IMR-90 (cell line): ENCODE measurements around the gene EXD2. TPM values are rescaled to one million over a fixed set of nuclear protein-coding genes. Genes with fewer than 3 reads are reported as not detected.

ENCODE experiments used
- ATAC-seq: fragments of 200-7000 bp; cut with Tn5 transposase; 2 replicates; pipeline ENCODE4 v1.9.1; 2020; ENCODE audit warnings: low read depth, mild to moderate bottlenecking, moderate library complexity
- BruUV-seq: library from RNA; stranded (reverse); fragments of 400-500 nt; replicated peaks from 2 replicates; lab custom pipeline; 2021; lab: Mats Ljungman, UMichigan
- CTCF ChIA-PET: fragments of 300-600 bp; formaldehyde crosslinking; extraction: SDS; loops from one replicate; lab custom pipeline; 2021; ENCODE audit warnings: antibody characterized with exemption; lab: Yijun Ruan, JAX
- POLR2A ChIA-PET: fragments of 300-600 bp; sonication (Branson Sonifier 250); formaldehyde crosslinking; loops from one replicate; lab custom pipeline; 2022; ENCODE audit warnings: antibody characterized with exemption; ENCODE audit not compliant: unreplicated experiment; lab: Charles Lee
- DNase-seq: peaks from one replicate; pipeline ENCODE4 v3.0.0; 2013
- H2AFZ ChIP-seq: replicated peaks from 2 replicates; pipeline ENCODE3; 2013; ENCODE audit warnings: low read length, mild to moderate bottlenecking; ENCODE audit not compliant: poor library complexity
- H2AK5ac ChIP-seq: 2 replicates; pipeline ENCODE4 v1.6.1; 2013; ENCODE audit warnings: low read depth, low read length, inconsistent platforms
- H2AK9ac ChIP-seq: replicated peaks from 2 replicates; pipeline ENCODE3; 2013; ENCODE audit warnings: mild to moderate bottlenecking, low read depth, low read length, moderate library complexity; ENCODE audit not compliant: poor library complexity
- H2BK120ac ChIP-seq: 2 replicates; pipeline ENCODE4 v1.6.1; 2013; ENCODE audit warnings: low read depth, low read length, inconsistent platforms
- H2BK15ac ChIP-seq: 3 replicates; pipeline ENCODE4 v1.6.1; 2013; ENCODE audit warnings: low read depth, low read length, inconsistent platforms
- H2BK20ac ChIP-seq: 2 replicates; pipeline ENCODE4 v1.6.1; 2013; ENCODE audit warnings: low read depth, mild to moderate bottlenecking, inconsistent platforms, low read length, moderate library complexity
- H2BK5ac ChIP-seq: 2 replicates; pipeline ENCODE4 v1.6.1; 2013; ENCODE audit warnings: mild to moderate bottlenecking, low read depth, low read length, inconsistent platforms; ENCODE audit not compliant: poor library complexity, severe bottlenecking
- H3K14ac ChIP-seq: replicated peaks from 2 replicates; pipeline ENCODE4 v1.6.1; 2013; ENCODE audit warnings: low read depth, low read length, inconsistent platforms
- H3K18ac ChIP-seq: 2 replicates; pipeline ENCODE4 v1.6.1; 2013; ENCODE audit warnings: low read depth, low read length, control low read depth
- H3K23ac ChIP-seq: 2 replicates; pipeline ENCODE4 v1.6.1; 2013; ENCODE audit warnings: low read depth, low read length, inconsistent platforms
- H3K27ac ChIP-seq: 2 replicates; pipeline ENCODE4 v1.5.1; 2013; ENCODE audit warnings: mild to moderate bottlenecking, control low read depth, low read length; ENCODE audit not compliant: insufficient read depth
- H3K27me3 ChIP-seq: 2 replicates; pipeline ENCODE4 v1.6.1; 2013; ENCODE audit warnings: low read length; ENCODE audit not compliant: control insufficient read depth, insufficient read depth
- H3K36me3 ChIP-seq: 2 replicates; pipeline ENCODE4 v1.6.1; 2013; ENCODE audit warnings: low read length, mixed read lengths; ENCODE audit not compliant: control insufficient read depth, insufficient read depth
- H3K4ac ChIP-seq: 2 replicates; pipeline ENCODE4 v1.6.1; 2013; ENCODE audit warnings: low read depth, low read length, inconsistent platforms
- H3K4me1 ChIP-seq: 2 replicates; pipeline ENCODE4 v1.6.1; 2013; ENCODE audit warnings: low read length, mixed read lengths; ENCODE audit not compliant: control insufficient read depth, insufficient read depth
- H3K4me2 ChIP-seq: 2 replicates; pipeline ENCODE4 v1.6.1; 2013; ENCODE audit warnings: low read depth, mild to moderate bottlenecking, control low read depth, low read length, moderate library complexity
- H3K4me3 ChIP-seq: 2 replicates; pipeline ENCODE4 v1.5.1; 2013; ENCODE audit warnings: low read depth, mild to moderate bottlenecking, control low read depth, low read length, moderate library complexity; ENCODE audit not compliant: insufficient read depth
- H3K56ac ChIP-seq: 2 replicates; pipeline ENCODE4 v1.6.1; 2013; ENCODE audit warnings: low read length, inconsistent platforms; ENCODE audit not compliant: insufficient read depth; ENCODE audit errors: extremely low read depth
- H3K79me1 ChIP-seq, 2 experiments: 2 replicates each; pipeline ENCODE4 v1.6.1; 2013; ENCODE audit warnings: low read length in 2 of 2, inconsistent platforms in 1 of 2, low read depth in 1 of 2
- H3K9ac ChIP-seq: 2 replicates; pipeline ENCODE4 v1.6.1; 2013; ENCODE audit warnings: low read depth, low read length, control low read depth
- H3K9me1 ChIP-seq: 2 replicates; pipeline ENCODE4 v1.6.1; 2013; ENCODE audit warnings: low read length, inconsistent platforms; ENCODE audit not compliant: insufficient read depth
- H3K9me3 ChIP-seq: 2 replicates; pipeline ENCODE4 v1.6.1; 2013; ENCODE audit warnings: low read length; ENCODE audit not compliant: control insufficient read depth, insufficient read depth
- H4K20me1 ChIP-seq: 2 replicates; pipeline ENCODE4 v1.6.1; 2013; ENCODE audit warnings: low read length, inconsistent platforms; ENCODE audit not compliant: insufficient read depth
- H4K5ac ChIP-seq: 2 replicates; pipeline ENCODE4 v1.6.1; 2013; ENCODE audit warnings: mild to moderate bottlenecking, low read depth, low read length, control low read depth
- H4K8ac ChIP-seq, 2 experiments: 2 replicates each; pipeline ENCODE4 v1.6.1; 2013; ENCODE audit warnings: low read depth in 2 of 2, low read length in 2 of 2, control low read depth in 1 of 2, inconsistent platforms in 1 of 2
- H4K91ac ChIP-seq: 2 replicates; pipeline ENCODE4 v1.6.1; 2013; ENCODE audit warnings: low read depth, low read length, inconsistent platforms; ENCODE audit not compliant: insufficient read depth
- CEBPB ChIP-seq: IDR thresholded peaks from 2 replicates; pipeline ENCODE4 v1.6.1; 2012; ENCODE audit warnings: low read depth, low read length, improper control_type of control experiment
- MAFK ChIP-seq: IDR thresholded peaks from 2 replicates; pipeline ENCODE4 v1.6.1; 2012; ENCODE audit warnings: low read depth, low read length, improper control_type of control experiment
- MXI1 ChIP-seq: IDR thresholded peaks from 2 replicates; pipeline ENCODE4 v1.6.1; 2012; ENCODE audit warnings: low read depth, mild to moderate bottlenecking, low read length, moderate library complexity, borderline replicate concordance
- RCOR1 ChIP-seq: IDR thresholded peaks from 2 replicates; pipeline ENCODE4 v1.6.1; 2012; ENCODE audit warnings: mild to moderate bottlenecking, low read length, improper control_type of control experiment; ENCODE audit not compliant: insufficient replicate concordance
- USF2 ChIP-seq: fragments of 150-350 bp; IDR thresholded peaks from 2 replicates; pipeline ENCODE4 v1.6.1; 2017; ENCODE audit warnings: mild to moderate bottlenecking, antibody characterized with exemption, low read length, low read depth
- dilution Hi-C: fragments of 300-500 bp; cut with HindIII; formaldehyde crosslinking; loops from one replicate; pipeline ENCODE4 v1.14.3; 2018; ENCODE audit warnings: low sequenced_read_pairs; ENCODE audit not compliant: unreplicated experiment
- in situ Hi-C: fragments of 300-500 bp; cut with MboI; formaldehyde crosslinking; loops from 3 replicates; pipeline ENCODE4 v1.14.3; 2019; ENCODE audit warnings: low sequenced_read_pairs, inconsistent platforms, mixed read lengths
- intact Hi-C: fragments of 100-400 bp; cut with micrococcal nuclease; formaldehyde crosslinking; loops from 2 replicates; pipeline ENCODE4 v1.10.0; 2022
- polyA plus RNA-seq, 3 experiments: library from polyadenylated mRNA; depleted of rRNA; stranded (reverse); fragments of >200 nt; gene quantifications; 2 replicates each; pipeline ENCODE4 v1.2.3, GENCODE V29; 2012; ENCODE audit warnings: low replicate concordance in 1 of 3
- total RNA-seq: library from RNA; depleted of rRNA; stranded (reverse); fragments of >200 nt; gene quantifications from 2 replicates; pipeline ENCODE4 v1.2.3, GENCODE V29; 2012
- TF ChIP-seq, protein P1 (sequence below): fragments of 150-350 bp; IDR thresholded peaks from 2 replicates; pipeline ENCODE4 v1.6.1; 2016; ENCODE audit warnings: low read depth, mild to moderate bottlenecking, low read length, moderate library complexity, borderline replicate concordance

Gene EXD2
- total and polyA plus RNA-seq, 2 of the 4 experiments (the other 2 are of a cell fraction): 11.0 to 13.3 TPM

DNA sequence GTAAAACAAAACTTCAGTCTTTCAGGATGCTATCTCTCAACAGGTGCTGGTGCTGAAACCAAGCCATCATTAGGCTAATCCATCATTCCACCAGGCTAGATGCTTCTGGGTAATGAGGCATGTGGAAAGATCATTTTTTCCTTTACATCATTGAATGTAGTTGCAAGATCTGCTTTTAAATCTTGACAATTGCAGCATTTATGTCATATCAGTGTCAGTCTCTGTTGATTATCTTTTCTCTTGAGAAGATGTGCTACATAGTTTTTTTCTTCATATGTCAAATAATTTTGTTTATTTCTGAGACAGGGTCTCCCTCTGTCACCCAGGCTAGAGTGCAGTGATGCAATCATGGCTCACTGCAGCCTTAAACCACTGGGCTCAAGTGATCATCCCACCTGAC is 16.2 kb upstream of the EXD2 start:
- Histone ChIP-seq H2BK5ac (no peak overlapping the region), H3K27me3 (peaks cover 9% of the 10 kb centered on the region), H3K56ac (no peak overlapping the region), H2BK15ac (no peak overlapping the region), H3K4me1 (no peaks in the 10 kb centered on the region), H4K91ac (no peak overlapping the region), H3K4me3 (no peak overlapping the region), H3K9me3 (no peaks in the 10 kb centered on the region; the same call in 1 of the 2 replicates), H3K79me1 (no peaks in the 10 kb centered on the region), H2AK5ac (no peak overlapping the region), H4K5ac (no peak overlapping the region), H3K9ac (no peak overlapping the region), H3K23ac (no peak overlapping the region), H3K4ac (no peak overlapping the region), H3K27ac (no peak overlapping the region), H3K18ac (no peak overlapping the region), H4K8ac (no peak overlapping the region), H2BK20ac (no peak overlapping the region), H3K14ac (no peak overlapping the region), H3K4me2 (no peak overlapping the region), H2BK120ac (no peak overlapping the region), H3K9me1 (no peaks in the 10 kb centered on the region), H3K36me3 (no peaks in the 10 kb centered on the region), H2AK9ac (no peak overlapping the region), H2AFZ (no peak overlapping the region), H4K20me1 (no peaks in the 10 kb centered on the region)
- ATAC-seq (no peak), DNase-seq (no peak)
- in situ Hi-C loops (no loop called here), dilution Hi-C loops (no loop called here), intact Hi-C loops (no loop called here)
- CTCF ChIA-PET: no interaction called here
- POLR2A ChIA-PET: no interaction called here
- TF ChIP-seq CEBPB: no peak
- TF ChIP-seq, protein P1, sequence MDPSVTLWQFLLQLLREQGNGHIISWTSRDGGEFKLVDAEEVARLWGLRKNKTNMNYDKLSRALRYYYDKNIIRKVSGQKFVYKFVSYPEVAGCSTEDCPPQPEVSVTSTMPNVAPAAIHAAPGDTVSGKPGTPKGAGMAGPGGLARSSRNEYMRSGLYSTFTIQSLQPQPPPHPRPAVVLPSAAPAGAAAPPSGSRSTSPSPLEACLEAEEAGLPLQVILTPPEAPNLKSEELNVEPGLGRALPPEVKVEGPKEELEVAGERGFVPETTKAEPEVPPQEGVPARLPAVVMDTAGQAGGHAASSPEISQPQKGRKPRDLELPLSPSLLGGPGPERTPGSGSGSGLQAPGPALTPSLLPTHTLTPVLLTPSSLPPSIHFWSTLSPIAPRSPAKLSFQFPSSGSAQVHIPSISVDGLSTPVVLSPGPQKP: no peak
- TF ChIP-seq MAFK: no peak
- no peak for TF ChIP-seq RCOR1
- TF ChIP-seq MXI1: no peak
- TF ChIP-seq USF2: no peak
- no TSS peak for BruUV-seq
